Stimulated activated CD8-positive, alpha-beta memory T cell treated with anti-CD3 and anti-CD28 coated beads, Interleukin-4, amount 100 ng/mL, for 1 hour (primary cell): ENCODE measurements around the gene GTPBP3.
A peak's percentile ranks its signal among the peaks of the same experiment; 100 is the strongest.

Source experiments
- DNase-seq, 2 donors: peaks; one replicate each; pipeline ENCODE4 v3.0.0-alpha.2; 2020; ENCODE audit warnings: low read depth in 2 of 2, low spot score in 1 of 2

The GTPBP3 gene

GRCh38 chr19:17327654-17328516 is 9.5 kb upstream of the GTPBP3 start:
- no peak for DNase-seq

- DNase-seq: no peak
Observed at GRCh38 chr19:17328517-17329365, 8.6 kb upstream of the GTPBP3 start.

- DNase-seq: no peak
Observed at GRCh38 chr19:17329366-17330261, 7.7 kb upstream of the GTPBP3 start.

GRCh38 chr19:17330262-17331044 is 6.9 kb upstream of the GTPBP3 start:
- DNase-seq: no peak

- DNase-seq: no peak
Observed at GRCh38 chr19:17331045-17331558, 6.3 kb upstream of the GTPBP3 start.

GRCh38 chr19:17332360-17332676 is 5.0 kb upstream of the GTPBP3 start:
- no peak for DNase-seq

- DNase-seq: no peak
Observed at GRCh38 chr19:17332677-17333581, 4.4 kb upstream of the GTPBP3 start.

GRCh38 chr19:17333611-17334413 is 3.5 kb upstream of the GTPBP3 start:
- peak in 1 of 2 donors; percentile 49 for DNase-seq

GRCh38 chr19:17334414-17335409 is 2.6 kb upstream of the GTPBP3 start, which contains the start of gene ANO8:
TSS of gene ANO8 (minus strand) at chr19:17334855. CDS start at chr19:17334670, 185 bp downstream.
- DNase-seq: peak; percentile 88 to 91

- DNase-seq: no peak
Observed at GRCh38 chr19:17335575-17335974, 1.8 kb upstream of the GTPBP3 start.

GRCh38 chr19:17337675-17338432 is 501 bp downstream of the GTPBP3 start:
- no peak for DNase-seq

- DNase-seq: no peak
Observed at GRCh38 chr19:17338433-17339078, 1.2 kb downstream of the GTPBP3 start.

- DNase-seq: no peak
Observed at GRCh38 chr19:17339088-17339741, 1.9 kb downstream of the GTPBP3 start.

GRCh38 chr19:17340302-17340870 is 3.0 kb downstream of the GTPBP3 start:
- DNase-seq: no peak

GRCh38 chr19:17340871-17341357 is 3.6 kb downstream of the GTPBP3 start:
- DNase-seq: no peak
